ENCODE data around the gene SGTB.

SGTB gene

GRCh38 chr5:65682148-65682547, 39.8 kb downstream of the SGTB start:
- TF ChIP-seq TAF1 (IDR thresholded peaks at IDR 0.05; ENCODE audit: borderline replicate concordance, insufficient read depth, low read length) (no peak), POLR2AphosphoS5 (IDR thresholded peaks at IDR 0.05; ENCODE audit: low read depth, low read length) (no peak), FOXP2 (optimal IDR thresholded peaks at IDR 0.05; ENCODE audit: borderline replicate concordance, extremely low read depth, extremely low read length, insufficient read depth) (no peak), SIN3A (IDR thresholded peaks at IDR 0.05; ENCODE audit: borderline replicate concordance, insufficient read depth, low read length) (no peak)
- TF ChIP-seq, protein P1, sequence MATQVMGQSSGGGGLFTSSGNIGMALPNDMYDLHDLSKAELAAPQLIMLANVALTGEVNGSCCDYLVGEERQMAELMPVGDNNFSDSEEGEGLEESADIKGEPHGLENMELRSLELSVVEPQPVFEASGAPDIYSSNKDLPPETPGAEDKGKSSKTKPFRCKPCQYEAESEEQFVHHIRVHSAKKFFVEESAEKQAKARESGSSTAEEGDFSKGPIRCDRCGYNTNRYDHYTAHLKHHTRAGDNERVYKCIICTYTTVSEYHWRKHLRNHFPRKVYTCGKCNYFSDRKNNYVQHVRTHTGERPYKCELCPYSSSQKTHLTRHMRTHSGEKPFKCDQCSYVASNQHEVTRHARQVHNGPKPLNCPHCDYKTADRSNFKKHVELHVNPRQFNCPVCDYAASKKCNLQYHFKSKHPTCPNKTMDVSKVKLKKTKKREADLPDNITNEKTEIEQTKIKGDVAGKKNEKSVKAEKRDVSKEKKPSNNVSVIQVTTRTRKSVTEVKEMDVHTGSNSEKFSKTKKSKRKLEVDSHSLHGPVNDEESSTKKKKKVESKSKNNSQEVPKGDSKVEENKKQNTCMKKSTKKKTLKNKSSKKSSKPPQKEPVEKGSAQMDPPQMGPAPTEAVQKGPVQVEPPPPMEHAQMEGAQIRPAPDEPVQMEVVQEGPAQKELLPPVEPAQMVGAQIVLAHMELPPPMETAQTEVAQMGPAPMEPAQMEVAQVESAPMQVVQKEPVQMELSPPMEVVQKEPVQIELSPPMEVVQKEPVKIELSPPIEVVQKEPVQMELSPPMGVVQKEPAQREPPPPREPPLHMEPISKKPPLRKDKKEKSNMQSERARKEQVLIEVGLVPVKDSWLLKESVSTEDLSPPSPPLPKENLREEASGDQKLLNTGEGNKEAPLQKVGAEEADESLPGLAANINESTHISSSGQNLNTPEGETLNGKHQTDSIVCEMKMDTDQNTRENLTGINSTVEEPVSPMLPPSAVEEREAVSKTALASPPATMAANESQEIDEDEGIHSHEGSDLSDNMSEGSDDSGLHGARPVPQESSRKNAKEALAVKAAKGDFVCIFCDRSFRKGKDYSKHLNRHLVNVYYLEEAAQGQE (IDR thresholded peaks at IDR 0.05; ENCODE audit: insufficient read depth in 1 of 2, low read depth in 2 of 2, low read length in 2 of 2): no peak

DNA sequence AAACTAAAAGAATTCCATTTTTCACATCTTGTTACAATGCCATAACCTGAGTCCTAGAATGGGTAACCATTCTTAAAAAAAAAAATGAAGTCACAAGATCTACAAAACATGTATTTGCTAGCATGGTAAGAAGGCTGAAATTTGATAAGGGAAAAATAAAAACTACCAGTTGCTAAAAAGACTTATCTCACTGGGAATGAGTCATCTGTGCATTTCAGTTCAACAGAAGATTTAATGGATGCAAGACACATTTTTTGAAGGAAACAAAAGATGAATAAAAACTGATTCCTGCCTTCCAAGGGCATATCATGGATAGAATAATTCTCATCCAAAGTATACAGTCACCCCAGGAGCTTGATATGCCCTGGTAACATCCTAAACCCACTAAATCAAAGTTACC, 47.2 kb downstream of the SGTB start:
- TF ChIP-seq FOXP2 (optimal IDR thresholded peaks at IDR 0.05; ENCODE audit: borderline replicate concordance, extremely low read depth, extremely low read length, insufficient read depth): no peak
- no peak for TF ChIP-seq TAF1 (IDR thresholded peaks at IDR 0.05; ENCODE audit: borderline replicate concordance, insufficient read depth, low read length)
- TF ChIP-seq SIN3A (IDR thresholded peaks at IDR 0.05; ENCODE audit: borderline replicate concordance, insufficient read depth, low read length): no peak
- TF ChIP-seq POLR2AphosphoS5 (IDR thresholded peaks at IDR 0.05; ENCODE audit: low read depth, low read length): no peak
- TF ChIP-seq, protein P1 (IDR thresholded peaks at IDR 0.05; ENCODE audit: insufficient read depth in 1 of 2, low read depth in 2 of 2, low read length in 2 of 2): no peak

DNA sequence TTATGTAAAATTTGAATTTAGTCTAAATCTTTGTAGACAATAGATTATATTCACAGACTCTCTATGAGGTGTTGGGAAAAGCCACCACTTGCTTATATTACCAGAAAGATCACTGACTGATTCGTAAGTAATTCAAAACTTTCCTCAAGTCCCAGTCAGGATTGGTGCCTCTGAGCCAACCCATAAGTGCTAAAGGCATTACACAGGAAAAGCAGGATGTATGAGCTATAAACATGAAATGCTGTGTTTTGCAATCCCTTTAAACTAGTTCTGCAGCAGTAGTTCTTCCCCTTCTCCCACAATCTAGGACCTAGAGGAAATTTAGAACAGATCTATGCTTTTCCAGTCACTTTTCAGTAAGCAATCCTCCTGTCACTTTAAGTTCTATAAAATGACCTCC, 49.1 kb downstream of the SGTB start:
- TF ChIP-seq FOXP2 (optimal IDR thresholded peaks at IDR 0.05; ENCODE audit: borderline replicate concordance, extremely low read depth, extremely low read length, insufficient read depth) (no peak), SIN3A (IDR thresholded peaks at IDR 0.05; ENCODE audit: borderline replicate concordance, insufficient read depth, low read length) (no peak), TAF1 (IDR thresholded peaks at IDR 0.05; ENCODE audit: borderline replicate concordance, insufficient read depth, low read length) (no peak), POLR2AphosphoS5 (IDR thresholded peaks at IDR 0.05; ENCODE audit: low read depth, low read length) (no peak)
- TF ChIP-seq, protein P1 (IDR thresholded peaks at IDR 0.05; ENCODE audit: insufficient read depth in 1 of 2, low read depth in 2 of 2, low read length in 2 of 2): no peak

- TF ChIP-seq SIN3A (IDR thresholded peaks at IDR 0.05; ENCODE audit: borderline replicate concordance, insufficient read depth, low read length): no peak
- TF ChIP-seq FOXP2 (optimal IDR thresholded peaks at IDR 0.05; ENCODE audit: borderline replicate concordance, extremely low read depth, extremely low read length, insufficient read depth): no peak
- no peak for TF ChIP-seq POLR2AphosphoS5 (IDR thresholded peaks at IDR 0.05; ENCODE audit: low read depth, low read length)
- TF ChIP-seq, protein P1 (IDR thresholded peaks at IDR 0.05; ENCODE audit: insufficient read depth in 1 of 2, low read depth in 2 of 2, low read length in 2 of 2): no peak
- no peak for TF ChIP-seq TAF1 (IDR thresholded peaks at IDR 0.05; ENCODE audit: borderline replicate concordance, insufficient read depth, low read length)
These were observed 53.2 kb downstream of the SGTB start for GRCh38 chr5:65668696-65669095.
